HG03280 (cell line): ENCODE results near the gene LAMTOR2.
"Not testable (repeated sequence)": the region's sequence is repeated elsewhere in the genome, so short reads cannot be mapped to it uniquely, and the experiment has no call there.

Experiments used
- ATAC-seq: cut with Tn5 transposase; IDR thresholded peaks from one replicate; pipeline ENCODE4 v1.9.1; 2021; ENCODE audit warnings: mild to moderate bottlenecking, moderate library complexity; ENCODE audit not compliant: unreplicated experiment

LAMTOR2 gene

GRCh38 chr1:156051011-156051725 lies 3.4 kb upstream of the LAMTOR2 start:
- no peak for ATAC-seq

GRCh38 chr1:156052862-156053767 lies 1.5 kb upstream of the LAMTOR2 start:
- ATAC-seq = no peak

- ATAC-seq = peak; percentile 54
These were observed 648 bp upstream of the LAMTOR2 start, which contains the start of gene UBQLN4 for GRCh38 chr1:156053768-156054499. UBQLN4 (minus strand) TSS chr1:156053798; CDS start chr1:156053701, 97 bp downstream.

GRCh38 chr1:156055281-156056048 lies 883 bp downstream of the LAMTOR2 start:
- ATAC-seq = no peak

GRCh38 chr1:156056326-156056849 lies 1.8 kb downstream of the LAMTOR2 start:
- no peak for ATAC-seq

- ATAC-seq = no peak
These were observed 6.5 kb downstream of the LAMTOR2 start, which contains the start of gene RAB25 for GRCh38 chr1:156060937-156061636. RAB25 (plus strand) TSS chr1:156061160; CDS start chr1:156061401, 241 bp downstream.

- ATAC-seq = no peak
These were observed 7.6 kb downstream of the LAMTOR2 start for GRCh38 chr1:156062189-156062588.

- no peak for ATAC-seq
These were observed 9.4 kb downstream of the LAMTOR2 start for GRCh38 chr1:156063997-156064285.

GRCh38 chr1:156064615-156065014 lies 10.0 kb downstream of the LAMTOR2 start:
- ATAC-seq = no peak

- no peak for ATAC-seq
These were observed 10.6 kb downstream of the LAMTOR2 start for GRCh38 chr1:156065212-156065611.

- ATAC-seq = no peak
These were observed 11.3 kb downstream of the LAMTOR2 start for GRCh38 chr1:156065871-156066270.

GRCh38 chr1:156067262-156067661 lies 12.7 kb downstream of the LAMTOR2 start:
- no peak for ATAC-seq

- no peak for ATAC-seq
These were observed 15.2 kb downstream of the LAMTOR2 start for GRCh38 chr1:156069490-156070455.

- ATAC-seq = no peak
These were observed 16.0 kb downstream of the LAMTOR2 start for GRCh38 chr1:156070548-156070947.

- not testable (repeated sequence) for ATAC-seq
These were observed 16.8 kb downstream of the LAMTOR2 start for GRCh38 chr1:156071332-156071816.

GRCh38 chr1:156072251-156072650 lies 17.7 kb downstream of the LAMTOR2 start:
- ATAC-seq = no peak

- ATAC-seq = no peak
These were observed 18.6 kb downstream of the LAMTOR2 start for GRCh38 chr1:156073110-156073687.

- no peak for ATAC-seq
These were observed 19.2 kb downstream of the LAMTOR2 start for GRCh38 chr1:156073740-156074139.
